SK-N-SH (cell line): ENCODE results near the gene MAD1L1. TPM values are rescaled to one million over a fixed set of nuclear protein-coding genes. Genes with fewer than 3 reads are reported as not detected.

ENCODE experiments used
- CTCF ChIA-PET: fragments of 300-600, 350-600 bp; formaldehyde crosslinking; extraction: SDS; loops from one replicate; lab custom pipeline; 2021; lab: Yijun Ruan, JAX
- POLR2A ChIA-PET: fragments of 350-600 bp; sonication (Branson Sonifier 250); formaldehyde crosslinking; extraction: SDS; loops from one replicate; lab custom pipeline; 2020; ENCODE audit warnings: antibody characterized with exemption, inconsistent platforms; lab: Yijun Ruan, JAX
- DNase-seq: peaks from one replicate; pipeline ENCODE4 v3.0.0; 2012
- H2AFZ ChIP-seq: fragments of 200-600 bp; sonication (generic); 2 replicates; pipeline ENCODE4 v1.8.1; 2016; ENCODE audit warnings: antibody characterized with exemption, mild to moderate bottlenecking, low read depth
- H3F3A ChIP-seq: fragments of 200-600 bp; sonication (generic); replicated peaks from 2 replicates; pipeline ENCODE3; 2016; ENCODE audit warnings: antibody characterized with exemption, mild to moderate bottlenecking; ENCODE audit not compliant: insufficient read depth
- H3K27ac ChIP-seq, 2 experiments: fragments of 200-500 bp in 1 of 2; fragments of 200-600 bp in 1 of 2; sonication (Bioruptor generic) in 1 of 2; sonication (generic), shearing (Covaris generic) in 1 of 2; 2 replicates each; pipeline versions ENCODE4 v1.5.1 to v1.6.1; 2014 to 2016; ENCODE audit warnings: low read depth in 2 of 2, inconsistent platforms in 1 of 2, low read length in 1 of 2, mild to moderate bottlenecking in 1 of 2, mixed read lengths in 1 of 2
- H3K27me3 ChIP-seq: fragments of 200-600 bp; sonication (generic), shearing (Covaris generic); 2 replicates; pipeline ENCODE4 v1.6.1; 2016; ENCODE audit warnings: mixed run types; ENCODE audit not compliant: insufficient read depth
- H3K36me3 ChIP-seq, 2 experiments: fragments of 200-500 bp in 1 of 2; fragments of 200-600 bp in 1 of 2; sonication (Bioruptor generic) in 1 of 2; sonication (generic) in 1 of 2; replicated peaks in 1 of 2; 2 replicates each; pipeline versions ENCODE3 to v1.5.1; 2014 to 2016; ENCODE audit warnings: low read length in 1 of 2, mild to moderate bottlenecking in 1 of 2; ENCODE audit not compliant: insufficient read depth in 2 of 2, control insufficient read depth in 1 of 2
- H3K4me1 ChIP-seq, 2 experiments: fragments of 200-500 bp in 1 of 2; fragments of 200-600 bp in 1 of 2; sonication (Bioruptor generic) in 1 of 2; sonication (generic), shearing (Covaris generic) in 1 of 2; 2 replicates each; pipeline versions ENCODE4 v1.5.1 to v1.6.1; 2014 to 2016; ENCODE audit warnings: low read depth in 1 of 2, low read length in 1 of 2, mixed run types in 1 of 2; ENCODE audit not compliant: insufficient read depth in 2 of 2, control insufficient read depth in 1 of 2
- H3K4me2 ChIP-seq: fragments of 200-600 bp; sonication (generic), shearing (Covaris generic); 2 replicates; pipeline ENCODE4 v1.6.1; 2017; ENCODE audit warnings: mixed run types
- H3K4me3 ChIP-seq, 2 experiments: fragments of 200-500 bp in 1 of 2; fragments of 200-600 bp in 1 of 2; sonication (Bioruptor generic) in 1 of 2; sonication (generic), shearing (Covaris generic) in 1 of 2; 2 replicates each; pipeline versions ENCODE4 v1.5.1 to v1.8.1; 2014 to 2016; ENCODE audit warnings: low read depth in 2 of 2, inconsistent platforms in 1 of 2, low read length in 1 of 2, mild to moderate bottlenecking in 1 of 2, mixed read lengths in 1 of 2, moderate library complexity in 1 of 2
- H3K79me2 ChIP-seq: fragments of 200-600 bp; sonication (generic); 2 replicates; pipeline ENCODE4 v1.8.1; 2017; ENCODE audit warnings: mild to moderate bottlenecking; ENCODE audit not compliant: insufficient read depth
- H3K9ac ChIP-seq: fragments of 200-600 bp; sonication (generic); 2 replicates; pipeline ENCODE4 v1.6.1; 2017; ENCODE audit warnings: mixed run types
- H3K9me2 ChIP-seq: fragments of 200-600 bp; sonication (generic); 2 replicates; pipeline ENCODE4 v1.6.1; 2017; ENCODE audit warnings: mixed run types
- H3K9me3 ChIP-seq: fragments of 200-600 bp; sonication (generic); 2 replicates; pipeline ENCODE4 v1.6.1; 2017; ENCODE audit warnings: mixed run types, mild to moderate bottlenecking, moderate library complexity
- H4K20me1 ChIP-seq: fragments of 200-600 bp; sonication (generic); 2 replicates; pipeline ENCODE4 v1.6.1; 2017; ENCODE audit warnings: mild to moderate bottlenecking, mixed run types; ENCODE audit not compliant: insufficient read depth
- CHD2 ChIP-seq: fragments of 150-350 bp; IDR thresholded peaks from 2 replicates; pipeline ENCODE4 v1.6.1; 2018; ENCODE audit warnings: low read length; ENCODE audit not compliant: partially characterized antibody
- ELF1 ChIP-seq: IDR thresholded peaks from 2 replicates; pipeline ENCODE4 v1.4.0; 2012
- FOXJ3 ChIP-seq: sonication (generic); formaldehyde crosslinking; IDR thresholded peaks from 2 replicates; pipeline ENCODE4 v1.5.1; 2020; ENCODE audit warnings: mild to moderate bottlenecking, missing genetic modification reagents
- FOXM1 ChIP-seq: IDR thresholded peaks from 2 replicates; pipeline ENCODE4 v1.4.0; 2012; ENCODE audit warnings: low read depth, mild to moderate bottlenecking
- GABPA ChIP-seq: IDR thresholded peaks from 2 replicates; pipeline ENCODE4 v1.4.0; 2012; ENCODE audit warnings: low read depth, mild to moderate bottlenecking
- JUND ChIP-seq: IDR thresholded peaks from 2 replicates; pipeline ENCODE4 v1.4.0; 2012
- NRF1 ChIP-seq: IDR thresholded peaks from 2 replicates; pipeline ENCODE4 v1.6.1; 2012; ENCODE audit warnings: low read depth, mild to moderate bottlenecking, low read length
- RAD21 ChIP-seq: IDR thresholded peaks from 2 replicates; pipeline ENCODE4 v1.6.1; 2012; ENCODE audit warnings: mild to moderate bottlenecking, low read length
- RXRA ChIP-seq: IDR thresholded peaks from 2 replicates; pipeline ENCODE4 v1.4.0; 2012; ENCODE audit warnings: low read depth, mild to moderate bottlenecking, borderline replicate concordance
- TCF12 ChIP-seq: IDR thresholded peaks from 2 replicates; pipeline ENCODE4 v1.4.0; 2012
- WGBS: methylation state at CpG from one replicate; pipeline ENCODE4 v1.1.6; 2017; ENCODE audit warnings: low lambda C conversion rate; 5-methylcytosine and 5-hydroxymethylcytosine counted together
- polyA plus RNA-seq, 3 experiments: library from polyadenylated mRNA; depleted of rRNA; stranded (reverse); fragments of >200 nt; gene quantifications; 2 replicates each; pipeline ENCODE4 v1.2.3, GENCODE V29; 2012
- TF ChIP-seq, protein P1 (sequence below): fragments of 200-600 bp; sonication (generic); IDR thresholded peaks from 2 replicates; pipeline ENCODE4 v1.6.1; 2017; ENCODE audit warnings: antibody characterized with exemption, mild to moderate bottlenecking, moderate library complexity
- TF ChIP-seq, protein P2 (sequence below): IDR thresholded peaks from 2 replicates; pipeline ENCODE4; 2012
- TF ChIP-seq, protein P3 (sequence below): fragments of 150-350 bp; IDR thresholded peaks from 2 replicates; pipeline ENCODE4 v1.6.1; 2017; ENCODE audit warnings: antibody characterized with exemption, low read length, low read depth, borderline replicate concordance
- TF ChIP-seq, protein P4 (sequence below): IDR thresholded peaks from 2 replicates; pipeline ENCODE4 v1.4.0; 2012; ENCODE audit warnings: low read depth
- TF ChIP-seq, protein P5 (sequence below): IDR thresholded peaks from 2 replicates; pipeline ENCODE4 v1.4.0; 2012; ENCODE audit warnings: low read depth, borderline replicate concordance
- TF ChIP-seq, protein P6 (sequence below): fragments of 150-350 bp; IDR thresholded peaks from 2 replicates; pipeline ENCODE4 v1.6.1; 2016; ENCODE audit warnings: mild to moderate bottlenecking, low read depth, low read length

MAD1L1 gene
- polyA plus RNA-seq, 1 of the 3 experiments (the other 2 are of a cell fraction), result 46.2 TPM

DNA sequence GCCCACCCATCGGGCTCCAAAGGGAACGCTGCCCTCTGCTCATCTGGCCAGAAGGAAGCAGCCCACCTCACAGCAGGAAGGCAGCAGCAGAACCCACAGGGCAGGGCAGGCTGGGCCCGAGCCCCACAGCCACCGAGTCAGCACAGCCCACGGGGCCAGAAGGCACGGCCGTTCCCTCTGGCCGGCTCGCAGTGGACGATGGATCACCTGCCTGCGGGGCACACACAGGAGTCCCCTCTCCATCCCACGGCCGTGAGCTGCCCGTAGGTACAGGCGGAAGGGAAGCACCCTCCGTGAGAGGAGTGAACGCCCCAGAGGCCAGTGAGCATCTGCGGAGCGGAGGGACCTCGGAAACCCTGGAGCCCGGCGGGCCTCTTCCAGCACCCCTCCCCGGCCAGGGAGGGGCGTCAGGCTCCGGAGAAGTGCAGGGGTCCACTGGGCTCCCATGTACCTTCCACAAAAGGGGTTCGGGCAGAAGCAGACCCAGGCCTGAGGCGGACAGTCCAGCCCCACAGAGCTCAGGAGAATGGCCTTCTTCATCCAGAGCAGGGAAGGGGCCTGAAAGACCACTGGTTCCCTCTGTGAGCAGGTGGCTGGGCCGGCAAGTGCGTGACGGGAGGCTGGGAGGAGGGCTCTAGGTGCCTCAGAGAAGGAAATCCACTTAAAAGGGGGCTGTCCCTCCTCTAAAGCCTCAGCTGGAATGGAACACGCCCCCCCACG, 20.9 kb upstream of the MAD1L1 start:
- Histone ChIP-seq H3K4me3 (no peak overlapping the region), H3K4me2 (no peak overlapping the region), H2AFZ (no peak overlapping the region), H3K79me2 (no peaks in the 10 kb centered on the region; the same call in 1 of the 2 replicates), H3K36me3 (peaks cover 0 to 20% of the 10 kb centered on the region in 2 experiments), H4K20me1 (no peaks in the 10 kb centered on the region), H3K9me2 (no peaks in the 10 kb centered on the region), H3K4me1 (peaks cover 5 to 11% of the 10 kb centered on the region in 2 experiments; a peak in 3 of 4 replicates), H3K27me3 (no peaks in the 10 kb centered on the region), H3F3A (peaks cover 19% of the 10 kb centered on the region), H3K9ac (no peak overlapping the region)
- DNase-seq, result peak; percentile 41
- 94% methylated on average over 28 of the region's 32 CpGs for WGBS
- TF ChIP-seq RXRA (no peak), NRF1 (no peak), FOXJ3 (CRISPR knock-in tag) (no peak)
- TF ChIP-seq, protein P1, sequence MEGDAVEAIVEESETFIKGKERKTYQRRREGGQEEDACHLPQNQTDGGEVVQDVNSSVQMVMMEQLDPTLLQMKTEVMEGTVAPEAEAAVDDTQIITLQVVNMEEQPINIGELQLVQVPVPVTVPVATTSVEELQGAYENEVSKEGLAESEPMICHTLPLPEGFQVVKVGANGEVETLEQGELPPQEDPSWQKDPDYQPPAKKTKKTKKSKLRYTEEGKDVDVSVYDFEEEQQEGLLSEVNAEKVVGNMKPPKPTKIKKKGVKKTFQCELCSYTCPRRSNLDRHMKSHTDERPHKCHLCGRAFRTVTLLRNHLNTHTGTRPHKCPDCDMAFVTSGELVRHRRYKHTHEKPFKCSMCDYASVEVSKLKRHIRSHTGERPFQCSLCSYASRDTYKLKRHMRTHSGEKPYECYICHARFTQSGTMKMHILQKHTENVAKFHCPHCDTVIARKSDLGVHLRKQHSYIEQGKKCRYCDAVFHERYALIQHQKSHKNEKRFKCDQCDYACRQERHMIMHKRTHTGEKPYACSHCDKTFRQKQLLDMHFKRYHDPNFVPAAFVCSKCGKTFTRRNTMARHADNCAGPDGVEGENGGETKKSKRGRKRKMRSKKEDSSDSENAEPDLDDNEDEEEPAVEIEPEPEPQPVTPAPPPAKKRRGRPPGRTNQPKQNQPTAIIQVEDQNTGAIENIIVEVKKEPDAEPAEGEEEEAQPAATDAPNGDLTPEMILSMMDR, result no peak
- TF ChIP-seq, all 33 proteins: peak for 0
- H3K27ac ChIP-seq, result no peak overlapping the region
- POLR2A ChIA-PET, result interaction anchor here (0.6 kb wide), 1 partner anchor 12 kb away, joined by 3 read pairs; no protein-coding TSS in a partner anchor
- H3K9me3 ChIP-seq, result no peaks in the 10 kb centered on the region
- CTCF ChIA-PET, result interaction anchor here (0.7 to 2.9 kb wide), 4 partner anchors 8 to 94 kb away, joined by 3 to 16 read pairs (median 3); no protein-coding TSS in a partner anchor

DNA sequence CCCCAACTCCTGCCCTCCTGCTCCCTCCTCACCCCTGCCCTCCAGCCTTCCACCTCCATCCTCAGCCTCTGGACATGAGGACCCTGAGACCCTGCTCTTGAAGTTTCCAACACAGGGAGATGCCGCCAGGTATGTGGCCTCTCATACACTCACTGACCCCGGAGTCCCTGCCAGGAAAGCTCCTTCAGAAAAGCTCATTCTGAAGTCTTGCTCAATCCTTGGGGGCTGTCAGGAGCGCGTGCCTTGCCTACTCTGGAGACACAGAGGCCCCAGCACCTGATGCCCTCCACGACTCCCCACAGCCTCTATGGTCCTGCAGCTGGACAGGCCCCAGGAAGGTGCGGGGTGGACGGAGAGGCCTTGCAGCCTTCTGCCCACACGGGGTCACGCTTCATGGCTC, 20.3 kb upstream of the MAD1L1 start:
- no peaks in the 10 kb centered on the region; the same call in 1 of the 2 replicates for H3K79me2 ChIP-seq
- peaks cover 26% of the 10 kb centered on the region for H3F3A ChIP-seq
- no peak overlapping the region for H3K9ac ChIP-seq
- CTCF ChIA-PET, result interaction anchor here (0.7 to 2.9 kb wide), 3 partner anchors 10 to 95 kb away, joined by 3 to 16 read pairs (median 3); no protein-coding TSS in a partner anchor
- 98% methylated on average over 9 of the region's 9 CpGs for WGBS
- H3K4me3 ChIP-seq, result no peak overlapping the region
- no peak for TF ChIP-seq TCF12
- TF ChIP-seq ELF1, result no peak
- no peak for TF ChIP-seq CHD2
- TF ChIP-seq, protein P2, sequence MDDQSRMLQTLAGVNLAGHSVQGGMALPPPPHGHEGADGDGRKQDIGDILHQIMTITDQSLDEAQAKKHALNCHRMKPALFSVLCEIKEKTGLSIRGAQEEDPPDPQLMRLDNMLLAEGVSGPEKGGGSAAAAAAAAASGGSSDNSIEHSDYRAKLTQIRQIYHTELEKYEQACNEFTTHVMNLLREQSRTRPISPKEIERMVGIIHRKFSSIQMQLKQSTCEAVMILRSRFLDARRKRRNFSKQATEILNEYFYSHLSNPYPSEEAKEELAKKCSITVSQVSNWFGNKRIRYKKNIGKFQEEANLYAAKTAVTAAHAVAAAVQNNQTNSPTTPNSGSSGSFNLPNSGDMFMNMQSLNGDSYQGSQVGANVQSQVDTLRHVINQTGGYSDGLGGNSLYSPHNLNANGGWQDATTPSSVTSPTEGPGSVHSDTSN, result no peak
- TF ChIP-seq GABPA, result no peak
- no peak for TF ChIP-seq RXRA
- TF ChIP-seq, protein P3, sequence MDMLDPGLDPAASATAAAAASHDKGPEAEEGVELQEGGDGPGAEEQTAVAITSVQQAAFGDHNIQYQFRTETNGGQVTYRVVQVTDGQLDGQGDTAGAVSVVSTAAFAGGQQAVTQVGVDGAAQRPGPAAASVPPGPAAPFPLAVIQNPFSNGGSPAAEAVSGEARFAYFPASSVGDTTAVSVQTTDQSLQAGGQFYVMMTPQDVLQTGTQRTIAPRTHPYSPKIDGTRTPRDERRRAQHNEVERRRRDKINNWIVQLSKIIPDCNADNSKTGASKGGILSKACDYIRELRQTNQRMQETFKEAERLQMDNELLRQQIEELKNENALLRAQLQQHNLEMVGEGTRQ, result no peak
- TF ChIP-seq, protein P4, sequence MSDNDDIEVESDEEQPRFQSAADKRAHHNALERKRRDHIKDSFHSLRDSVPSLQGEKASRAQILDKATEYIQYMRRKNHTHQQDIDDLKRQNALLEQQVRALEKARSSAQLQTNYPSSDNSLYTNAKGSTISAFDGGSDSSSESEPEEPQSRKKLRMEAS, result no peak
- TF ChIP-seq RAD21, result no peak
- TF ChIP-seq, protein P5, sequence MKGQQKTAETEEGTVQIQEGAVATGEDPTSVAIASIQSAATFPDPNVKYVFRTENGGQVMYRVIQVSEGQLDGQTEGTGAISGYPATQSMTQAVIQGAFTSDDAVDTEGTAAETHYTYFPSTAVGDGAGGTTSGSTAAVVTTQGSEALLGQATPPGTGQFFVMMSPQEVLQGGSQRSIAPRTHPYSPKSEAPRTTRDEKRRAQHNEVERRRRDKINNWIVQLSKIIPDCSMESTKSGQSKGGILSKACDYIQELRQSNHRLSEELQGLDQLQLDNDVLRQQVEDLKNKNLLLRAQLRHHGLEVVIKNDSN, result no peak
- no peak for TF ChIP-seq FOXM1
- no peak for TF ChIP-seq JUND
- TF ChIP-seq, protein P6, sequence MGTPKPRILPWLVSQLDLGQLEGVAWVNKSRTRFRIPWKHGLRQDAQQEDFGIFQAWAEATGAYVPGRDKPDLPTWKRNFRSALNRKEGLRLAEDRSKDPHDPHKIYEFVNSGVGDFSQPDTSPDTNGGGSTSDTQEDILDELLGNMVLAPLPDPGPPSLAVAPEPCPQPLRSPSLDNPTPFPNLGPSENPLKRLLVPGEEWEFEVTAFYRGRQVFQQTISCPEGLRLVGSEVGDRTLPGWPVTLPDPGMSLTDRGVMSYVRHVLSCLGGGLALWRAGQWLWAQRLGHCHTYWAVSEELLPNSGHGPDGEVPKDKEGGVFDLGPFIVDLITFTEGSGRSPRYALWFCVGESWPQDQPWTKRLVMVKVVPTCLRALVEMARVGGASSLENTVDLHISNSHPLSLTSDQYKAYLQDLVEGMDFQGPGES, result no peak
- DNase-seq, result no peak
- H3K36me3 ChIP-seq, result peaks cover 0 to 20% of the 10 kb centered on the region in 2 experiments
- no peaks in the 10 kb centered on the region for H4K20me1 ChIP-seq
- no peak overlapping the region for H3K27ac ChIP-seq
- no peaks in the 10 kb centered on the region for H3K9me2 ChIP-seq
- POLR2A ChIA-PET, result no interaction called here
- H3K4me1 ChIP-seq, result peaks cover 5 to 16% of the 10 kb centered on the region in 2 experiments; a peak in 3 of 4 replicates
- no peaks in the 10 kb centered on the region for H3K27me3 ChIP-seq
- no peak overlapping the region for H3K4me2 ChIP-seq
- no peak overlapping the region for H2AFZ ChIP-seq
- no peaks in the 10 kb centered on the region for H3K9me3 ChIP-seq
